DMS 273 (cell line): Measurements from ENCODE around the gene CNKSR3.

Experiments
- DNase-seq: peaks from one replicate; lab custom pipeline; 2025; ENCODE audit not compliant: unreplicated experiment; lab: John Stamatoyannopoulos, UW

The CNKSR3 gene

GRCh38 chr6:154390034-154390433 is 120.5 kb downstream of the CNKSR3 start:
- DNase-seq: no peak

- no peak for DNase-seq
These were observed 121.7 kb downstream of the CNKSR3 start for GRCh38 chr6:154388803-154389202.

GRCh38 chr6:154386848-154387717 is 123.4 kb downstream of the CNKSR3 start:
- no peak for DNase-seq

GRCh38 chr6:154384191-154384590 is 126.3 kb downstream of the CNKSR3 start:
- DNase-seq: no peak

GRCh38 chr6:154383273-154383672 is 127.2 kb downstream of the CNKSR3 start:
- DNase-seq: no peak

- no peak for DNase-seq
These were observed 127.7 kb downstream of the CNKSR3 start for GRCh38 chr6:154382740-154383139.

- DNase-seq: no peak
These were observed 128.9 kb downstream of the CNKSR3 start for GRCh38 chr6:154381548-154381947.

- DNase-seq: no peak
These were observed 129.7 kb downstream of the CNKSR3 start for GRCh38 chr6:154380741-154381140.

- no peak for DNase-seq
These were observed 130.9 kb downstream of the CNKSR3 start for GRCh38 chr6:154379585-154379984.

- no peak for DNase-seq
These were observed 132.0 kb downstream of the CNKSR3 start for GRCh38 chr6:154378518-154378917.

GRCh38 chr6:154377726-154378125 is 132.8 kb downstream of the CNKSR3 start:
- DNase-seq: no peak

- DNase-seq: no peak
These were observed 136.5 kb downstream of the CNKSR3 start for GRCh38 chr6:154373971-154374370.

GRCh38 chr6:154371281-154371680 is 139.2 kb downstream of the CNKSR3 start:
- no peak for DNase-seq

GRCh38 chr6:154370545-154370944 is 139.9 kb downstream of the CNKSR3 start:
- DNase-seq: peak; percentile 24

GRCh38 chr6:154367839-154368695 is 142.4 kb downstream of the CNKSR3 start:
- no peak for DNase-seq

GRCh38 chr6:154367336-154367735 is 143.1 kb downstream of the CNKSR3 start:
- DNase-seq: no peak

GRCh38 chr6:154363821-154364220 is 146.7 kb downstream of the CNKSR3 start:
- DNase-seq: no peak

GRCh38 chr6:154361476-154361875 is 149.0 kb downstream of the CNKSR3 start:
- DNase-seq: no peak

- no peak for DNase-seq
These were observed 150.0 kb downstream of the CNKSR3 start for GRCh38 chr6:154360476-154360875.

- no peak for DNase-seq
These were observed 150.8 kb downstream of the CNKSR3 start for GRCh38 chr6:154359679-154360078.

GRCh38 chr6:154359161-154359574 is 151.3 kb downstream of the CNKSR3 start:
- DNase-seq: peak; percentile 8

GRCh38 chr6:154358019-154358545 is 152.4 kb downstream of the CNKSR3 start:
- no peak for DNase-seq
